H9 (cell line): ENCODE data around the gene TMEM178B. TPM values are rescaled to one million over a fixed set of nuclear protein-coding genes. Genes with fewer than 3 reads are reported as not detected.

ENCODE experiments used
- DNase-seq: peaks from one replicate; pipeline ENCODE4 v3.0.0-alpha.2; 2017
- H2AFZ ChIP-seq: one replicate; pipeline ENCODE4 v1.6.1; 2013; ENCODE audit warnings: mild to moderate bottlenecking, low read length, control low read depth, moderate library complexity
- H2AK5ac ChIP-seq: 2 replicates; pipeline ENCODE4 v1.6.1; 2013; ENCODE audit warnings: low read length, control low read depth, mixed read lengths; ENCODE audit not compliant: insufficient read length
- H2BK120ac ChIP-seq: one replicate; pipeline ENCODE4 v1.6.1; 2013; ENCODE audit warnings: low read depth, mild to moderate bottlenecking, low read length, control low read depth, inconsistent platforms; ENCODE audit not compliant: poor library complexity, severe bottlenecking
- H2BK12ac ChIP-seq: 2 replicates; pipeline ENCODE4 v1.6.1; 2013; ENCODE audit warnings: low read length, control low read depth, mixed read lengths, low read depth; ENCODE audit not compliant: insufficient read length
- H2BK15ac ChIP-seq: 2 replicates; pipeline ENCODE4 v1.6.1; 2013; ENCODE audit warnings: low read depth, low read length, control low read depth
- H2BK20ac ChIP-seq: one replicate; pipeline ENCODE4 v1.6.1; 2013; ENCODE audit warnings: low read depth, mild to moderate bottlenecking, low read length, control low read depth, inconsistent platforms; ENCODE audit not compliant: poor library complexity, severe bottlenecking
- H2BK5ac ChIP-seq: 2 replicates; pipeline ENCODE4 v1.6.1; 2013; ENCODE audit warnings: low read length, control low read depth, mixed read lengths; ENCODE audit not compliant: insufficient read length
- H3K14ac ChIP-seq: 2 replicates; pipeline ENCODE4 v1.6.1; 2013; ENCODE audit warnings: low read length, control low read depth; ENCODE audit not compliant: insufficient read depth
- H3K18ac ChIP-seq: 2 replicates; pipeline ENCODE4 v1.6.1; 2013; ENCODE audit warnings: low read depth, mild to moderate bottlenecking, mixed read lengths, low read length, control low read depth; ENCODE audit not compliant: insufficient read length
- H3K23ac ChIP-seq: 2 replicates; pipeline ENCODE4 v1.6.1; 2013; ENCODE audit warnings: low read length, control low read depth, mixed read lengths, low read depth; ENCODE audit not compliant: insufficient read length
- H3K23me2 ChIP-seq: 2 replicates; pipeline ENCODE4 v1.6.1; 2013; ENCODE audit warnings: low read depth, mild to moderate bottlenecking, mixed read lengths, low read length, control low read depth; ENCODE audit not compliant: insufficient read length, poor library complexity, severe bottlenecking
- H3K27ac ChIP-seq: 2 replicates; pipeline ENCODE4 v1.5.1; 2013; ENCODE audit warnings: low read length, control low read depth, mixed read lengths, low read depth; ENCODE audit not compliant: insufficient read length
- H3K27me3 ChIP-seq: 2 replicates; pipeline ENCODE4 v1.6.1; 2013; ENCODE audit warnings: low read length, control low read depth, inconsistent platforms; ENCODE audit not compliant: insufficient read depth
- H3K4ac ChIP-seq: 2 replicates; pipeline ENCODE4 v1.6.1; 2013; ENCODE audit warnings: low read depth, mild to moderate bottlenecking, control low read depth, inconsistent platforms, low read length, moderate library complexity
- H3K4me1 ChIP-seq: 2 replicates; pipeline ENCODE4 v1.6.1; 2013; ENCODE audit warnings: low read length, control low read depth, inconsistent platforms; ENCODE audit not compliant: insufficient read depth
- H3K4me2 ChIP-seq: 2 replicates; pipeline ENCODE4 v1.6.1; 2013; ENCODE audit warnings: low read length, control low read depth, mixed read lengths; ENCODE audit not compliant: insufficient read length, insufficient read depth
- H3K56ac ChIP-seq: 2 replicates; pipeline ENCODE4 v1.6.1; 2013; ENCODE audit warnings: low read depth, mild to moderate bottlenecking, mixed read lengths, low read length, control low read depth; ENCODE audit not compliant: insufficient read length
- H3K79me1 ChIP-seq: 2 replicates; pipeline ENCODE4 v1.6.1; 2013; ENCODE audit warnings: low read depth, mild to moderate bottlenecking, moderate library complexity, low read length, control low read depth, inconsistent platforms; ENCODE audit not compliant: insufficient read depth, poor library complexity, severe bottlenecking
- H3K79me2 ChIP-seq: 2 replicates; pipeline ENCODE4 v1.6.1; 2013; ENCODE audit warnings: low read length, control low read depth, inconsistent platforms; ENCODE audit not compliant: insufficient read depth
- H3K9ac ChIP-seq: 2 replicates; pipeline ENCODE4 v1.6.1; 2013; ENCODE audit warnings: low read length, control low read depth, mixed read lengths; ENCODE audit not compliant: insufficient read length; ENCODE audit errors: extremely low read depth
- H3K9me3 ChIP-seq: one replicate; pipeline ENCODE4 v1.6.1; 2013; ENCODE audit warnings: low read depth, low read length, inconsistent platforms; ENCODE audit not compliant: control insufficient read depth
- H3T11ph ChIP-seq: one replicate; pipeline ENCODE4 v1.6.1; 2013; ENCODE audit warnings: mild to moderate bottlenecking, low read length, control low read depth, inconsistent platforms
- H4K20me1 ChIP-seq: one replicate; pipeline ENCODE4 v1.6.1; 2013; ENCODE audit not compliant: control insufficient read depth, insufficient read length, insufficient read depth
- H4K5ac ChIP-seq: 2 replicates; pipeline ENCODE4 v1.6.1; 2013; ENCODE audit warnings: low read depth, mild to moderate bottlenecking, mixed read lengths, low read length, control low read depth; ENCODE audit not compliant: insufficient read length
- H4K8ac ChIP-seq: replicated peaks from 2 replicates; pipeline ENCODE4 v1.6.1; 2013; ENCODE audit warnings: low read length, control low read depth, mixed read lengths, low read depth; ENCODE audit not compliant: insufficient read length
- H4K91ac ChIP-seq: 2 replicates; pipeline ENCODE4 v1.6.1; 2013; ENCODE audit warnings: low read depth, mild to moderate bottlenecking, moderate library complexity, mixed read lengths, low read length, control low read depth; ENCODE audit not compliant: insufficient read length
- H3K27ac Mint-ChIP-seq, 3 experiments: 2 replicates in 2 of 3; 3 replicates in 1 of 3; pipeline ENCODE4 v1.8.0; 2020 to 2021; ENCODE audit warnings: mixed read lengths in 3 of 3, mild to moderate bottlenecking in 1 of 3, moderate library complexity in 1 of 3
- H3K27me3 Mint-ChIP-seq: 2 replicates; pipeline ENCODE4 v1.8.0; 2021; ENCODE audit warnings: low read depth, mild to moderate bottlenecking, moderate library complexity, mixed read lengths
- H3K36me3 Mint-ChIP-seq, 3 experiments: 2 replicates in 2 of 3; 3 replicates in 1 of 3; pipeline ENCODE4 v1.8.0; 2020 to 2021; ENCODE audit warnings: low read depth in 3 of 3, mixed read lengths in 3 of 3; ENCODE audit not compliant: insufficient read depth in 1 of 3
- H3K4me1 Mint-ChIP-seq, 2 experiments: 2 replicates each; pipeline ENCODE4 v1.8.0; 2020; ENCODE audit warnings: mixed read lengths in 2 of 2
- H3K4me3 Mint-ChIP-seq, 2 experiments: 2 replicates in 1 of 2; 3 replicates in 1 of 2; pipeline ENCODE4 v1.8.0; 2020 to 2021; ENCODE audit warnings: mild to moderate bottlenecking in 2 of 2, mixed read lengths in 2 of 2, moderate library complexity in 1 of 2
- H3K9me3 Mint-ChIP-seq, 2 experiments: 2 replicates in 1 of 2; 3 replicates in 1 of 2; pipeline ENCODE4 v1.8.0; 2020; ENCODE audit warnings: mild to moderate bottlenecking in 2 of 2, mixed read lengths in 2 of 2, moderate library complexity in 1 of 2
- CTCF ChIP-seq: fragments of 200-600 bp; sonication (generic); conservative IDR thresholded peaks from 3 replicates; pipeline ENCODE4 v1.8.0; 2021; ENCODE audit warnings: antibody characterized with exemption, mild to moderate bottlenecking
- WGBS: extraction: QIAGEN DNeasy Blood & Tissue Kit; methylation state at CpG from one replicate; pipeline ENCODE4 v1.1.7; 2013; ENCODE audit warnings: missing lambda C conversion rate, low lambda C conversion rate, mixed read lengths; ENCODE audit not compliant: insufficient read length; ENCODE audit errors: extremely low coverage; 5-methylcytosine and 5-hydroxymethylcytosine counted together
- total RNA-seq: library from RNA; stranded (reverse); gene quantifications from 2 replicates; pipeline ENCODE4 v1.2.1, GENCODE V29; 2021

The TMEM178B gene
- total RNA-seq, 1 experiment from 2014 or later = 11.3 TPM

- Histone ChIP-seq H3K79me2 (no peaks in the 10 kb centered on the region), H2BK20ac (no peak overlapping the region), H3K14ac (no peak overlapping the region), H3K56ac (no peak overlapping the region), H3K4ac (no peak overlapping the region), H3K18ac (no peak overlapping the region), H2BK120ac (no peak overlapping the region), H3K27ac (no peak overlapping the region), H3K4me1 (peaks cover 3% of the 10 kb centered on the region; the same call in 1 of the 2 replicates), H2BK15ac (no peak overlapping the region), H3K4me2 (no peak overlapping the region), H3K23me2 (no peaks in the 10 kb centered on the region), H2BK12ac (no peak overlapping the region), H2BK5ac (no peak overlapping the region), H4K8ac (no peak overlapping the region), H3K23ac (no peak overlapping the region), H2AFZ (no peak overlapping the region), H3K79me1 (no peaks in the 10 kb centered on the region), H4K5ac (no peak overlapping the region), H4K91ac (no peak overlapping the region), H2AK5ac (no peak overlapping the region), H3T11ph (no peak overlapping the region), H3K9ac (no peak overlapping the region), H3K27me3 (no peaks in the 10 kb centered on the region), H3K9me3 (no peaks in the 10 kb centered on the region), H4K20me1 (no peaks in the 10 kb centered on the region)
- no peaks in the 10 kb centered on the region for H3K36me3 Mint-ChIP-seq
- H3K4me3 Mint-ChIP-seq = no peak overlapping the region
- DNase-seq = no peak
- 0 out of 4 replicates have a peak, but pooled peaks cover 0 to 3% of the 10 kb centered on the region in 2 experiments for H3K4me1 Mint-ChIP-seq
- no CpG with 5 or more reads among the region's 5 CpGs for WGBS
- no peaks in the 10 kb centered on the region for H3K9me3 Mint-ChIP-seq
- H3K27me3 Mint-ChIP-seq = no peaks in the 10 kb centered on the region
- TF ChIP-seq CTCF = no peak
- no peak overlapping the region for H3K27ac Mint-ChIP-seq
Measured at GRCh38 chr7:141313896-141314295, 240.0 kb downstream of the TMEM178B start.
